ENCODE results near the gene HAS3.

HAS3 gene

DNA sequence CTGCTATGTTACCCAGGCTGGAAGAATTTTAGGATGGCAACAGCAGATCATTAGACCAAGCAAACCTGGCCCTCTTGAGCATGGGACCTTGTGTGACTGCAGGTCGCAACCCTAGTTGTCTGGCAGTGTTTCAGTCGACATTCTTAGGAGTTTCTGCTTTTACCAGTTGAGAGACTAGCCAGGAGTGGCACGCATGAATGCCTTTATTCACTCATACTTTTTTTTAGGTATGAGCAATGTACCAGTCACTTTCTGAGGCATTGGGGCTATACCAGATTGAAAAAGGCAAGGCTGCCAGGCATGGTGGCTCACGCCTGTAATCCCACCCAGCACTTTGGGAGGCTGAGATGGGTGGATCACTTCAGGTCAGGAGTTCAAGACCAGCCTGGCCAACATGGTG, 28.2 kb upstream of the HAS3 start:
- TF ChIP-seq GABPA (IDR thresholded peaks at IDR 0.05; ENCODE audit: low read depth) (no peak), POLR2AphosphoS5 (IDR thresholded peaks at IDR 0.05; ENCODE audit: low read depth) (no peak), SPI1 (IDR thresholded peaks at IDR 0.05; ENCODE audit: borderline replicate concordance, low read depth) (no peak), REST (IDR thresholded peaks at IDR 0.05; ENCODE audit: insufficient replicate concordance, low read depth) (no peak)
- TF ChIP-seq, protein P1, sequence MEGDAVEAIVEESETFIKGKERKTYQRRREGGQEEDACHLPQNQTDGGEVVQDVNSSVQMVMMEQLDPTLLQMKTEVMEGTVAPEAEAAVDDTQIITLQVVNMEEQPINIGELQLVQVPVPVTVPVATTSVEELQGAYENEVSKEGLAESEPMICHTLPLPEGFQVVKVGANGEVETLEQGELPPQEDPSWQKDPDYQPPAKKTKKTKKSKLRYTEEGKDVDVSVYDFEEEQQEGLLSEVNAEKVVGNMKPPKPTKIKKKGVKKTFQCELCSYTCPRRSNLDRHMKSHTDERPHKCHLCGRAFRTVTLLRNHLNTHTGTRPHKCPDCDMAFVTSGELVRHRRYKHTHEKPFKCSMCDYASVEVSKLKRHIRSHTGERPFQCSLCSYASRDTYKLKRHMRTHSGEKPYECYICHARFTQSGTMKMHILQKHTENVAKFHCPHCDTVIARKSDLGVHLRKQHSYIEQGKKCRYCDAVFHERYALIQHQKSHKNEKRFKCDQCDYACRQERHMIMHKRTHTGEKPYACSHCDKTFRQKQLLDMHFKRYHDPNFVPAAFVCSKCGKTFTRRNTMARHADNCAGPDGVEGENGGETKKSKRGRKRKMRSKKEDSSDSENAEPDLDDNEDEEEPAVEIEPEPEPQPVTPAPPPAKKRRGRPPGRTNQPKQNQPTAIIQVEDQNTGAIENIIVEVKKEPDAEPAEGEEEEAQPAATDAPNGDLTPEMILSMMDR (IDR thresholded peaks at IDR 0.05; ENCODE audit: insufficient read depth, low read length), result no peak
- no peak overlapping the region for H3K4me3 ChIP-seq (replicated peaks; ENCODE audit: insufficient read depth, low read length)
- no peaks in the 10 kb centered on the region for H3K27me3 ChIP-seq (ENCODE audit: insufficient read depth, poor library complexity, severe bottlenecking)
- DNase-seq (ENCODE audit: low read depth in 1 of 2, low spot score in 1 of 2), result no peak
- H3K27ac ChIP-seq (replicated peaks), result no peak overlapping the region

GRCh38 chr16:69078073-69078472, 27.4 kb upstream of the HAS3 start:
- Histone ChIP-seq H3K27me3 (ENCODE audit: insufficient read depth, poor library complexity, severe bottlenecking) (no peaks in the 10 kb centered on the region), H3K27ac (replicated peaks) (no peak overlapping the region), H3K4me3 (replicated peaks; ENCODE audit: insufficient read depth, low read length) (no peak overlapping the region)
- TF ChIP-seq SPI1 (IDR thresholded peaks at IDR 0.05; ENCODE audit: borderline replicate concordance, low read depth) (no peak), REST (IDR thresholded peaks at IDR 0.05; ENCODE audit: insufficient replicate concordance, low read depth) (no peak), GABPA (IDR thresholded peaks at IDR 0.05; ENCODE audit: low read depth) (no peak), POLR2AphosphoS5 (IDR thresholded peaks at IDR 0.05; ENCODE audit: low read depth) (no peak)
- TF ChIP-seq, protein P1 (IDR thresholded peaks at IDR 0.05; ENCODE audit: insufficient read depth, low read length), result no peak
- DNase-seq (ENCODE audit: low read depth in 1 of 2, low spot score in 1 of 2), result no peak

DNA sequence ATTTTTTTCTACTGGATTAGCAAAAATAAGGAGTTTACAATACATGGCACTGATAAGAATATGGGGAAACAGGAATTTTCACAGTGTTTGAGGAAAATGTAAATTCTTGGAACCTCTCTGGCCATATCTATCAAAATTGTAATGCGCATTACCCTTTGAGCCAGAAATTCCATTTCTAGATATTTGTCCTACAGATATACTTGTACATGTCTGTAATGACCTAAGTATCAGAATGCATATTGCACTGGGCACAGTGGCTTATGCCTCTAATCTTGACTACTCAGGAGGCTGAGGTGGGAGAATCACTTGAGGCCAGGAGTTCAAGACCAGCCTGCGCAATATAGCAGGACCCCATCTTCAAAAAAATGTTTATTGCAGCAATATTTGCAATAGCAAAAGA, 25.8 kb upstream of the HAS3 start:
- DNase-seq (ENCODE audit: low read depth in 1 of 2, low spot score in 1 of 2), result no peak
- Histone ChIP-seq H3K4me3 (replicated peaks; ENCODE audit: insufficient read depth, low read length) (no peak overlapping the region), H3K27ac (replicated peaks) (no peak overlapping the region), H3K27me3 (ENCODE audit: insufficient read depth, poor library complexity, severe bottlenecking) (no peaks in the 10 kb centered on the region)
- TF ChIP-seq, protein P1 (IDR thresholded peaks at IDR 0.05; ENCODE audit: insufficient read depth, low read length), result no peak
- no peak for TF ChIP-seq REST (IDR thresholded peaks at IDR 0.05; ENCODE audit: insufficient replicate concordance, low read depth)
- no peak for TF ChIP-seq SPI1 (IDR thresholded peaks at IDR 0.05; ENCODE audit: borderline replicate concordance, low read depth)
- no peak for TF ChIP-seq POLR2AphosphoS5 (IDR thresholded peaks at IDR 0.05; ENCODE audit: low read depth)
- TF ChIP-seq GABPA (IDR thresholded peaks at IDR 0.05; ENCODE audit: low read depth), result no peak
